Daoy (cell line): Measurements from ENCODE around the gene MMP24. TPM values are rescaled to one million over a fixed set of nuclear protein-coding genes. Genes with fewer than 3 reads are reported as not detected.
A peak's percentile ranks its signal among the peaks of the same experiment; 100 is the strongest.
"Not testable (repeated sequence)": the region's sequence is repeated elsewhere in the genome, so short reads cannot be mapped to it uniquely, and the experiment has no call there.

Experiments
- DNase-seq: peaks from one replicate; pipeline ENCODE4 v3.0.0-alpha.2; 2015; ENCODE audit warnings: low read depth
- total RNA-seq: library from RNA; depleted of rRNA; stranded (reverse); fragments of >200 nt; shearing (Covaris generic); gene quantifications from 2 replicates; pipeline ENCODE4 v1.2.3, GENCODE V29; 2014

The MMP24 gene
- total RNA-seq, 1 experiment from 2014 or later: 0.86 TPM

GRCh38 chr20:35257175-35257909 lies 30.9 kb downstream of the MMP24 start:
- no peak for DNase-seq

GRCh38 chr20:35260426-35260825 lies 33.9 kb downstream of the MMP24 start:
- DNase-seq: no peak

GRCh38 chr20:35262321-35262720 lies 35.8 kb downstream of the MMP24 start:
- DNase-seq: not testable (repeated sequence)

- DNase-seq: peak; percentile 80
Observed at GRCh38 chr20:35262731-35263531, 36.4 kb downstream of the MMP24 start.

- DNase-seq: no peak
Observed at GRCh38 chr20:35263532-35264341, 37.2 kb downstream of the MMP24 start.

GRCh38 chr20:35264755-35265154 lies 38.3 kb downstream of the MMP24 start:
- DNase-seq: no peak

- no peak for DNase-seq
Observed at GRCh38 chr20:35267092-35267491, 40.6 kb downstream of the MMP24 start.

- peak; percentile 74 for DNase-seq
Observed at GRCh38 chr20:35269055-35269781, 42.7 kb downstream of the MMP24 start.

GRCh38 chr20:35270021-35270902 lies 43.8 kb downstream of the MMP24 start:
- DNase-seq: no peak

GRCh38 chr20:35271073-35271882 lies 44.8 kb downstream of the MMP24 start:
- no peak for DNase-seq

GRCh38 chr20:35271904-35272303 lies 45.4 kb downstream of the MMP24 start:
- DNase-seq: peak; percentile 37

GRCh38 chr20:35273449-35274171 lies 47.1 kb downstream of the MMP24 start:
- no peak for DNase-seq

- no peak for DNase-seq
Observed at GRCh38 chr20:35274172-35275092, 47.9 kb downstream of the MMP24 start.

- no peak for DNase-seq
Observed at GRCh38 chr20:35275741-35276251, 49.3 kb downstream of the MMP24 start.

GRCh38 chr20:35276408-35276807 lies 49.9 kb downstream of the MMP24 start:
- no peak for DNase-seq

GRCh38 chr20:35277127-35277526 lies 50.6 kb downstream of the MMP24 start:
- no peak for DNase-seq

GRCh38 chr20:35277531-35278395 lies 51.3 kb downstream of the MMP24 start, which contains the start of gene MMP24OS:
MMP24OS (minus strand) TSS chr20:35278122; CDS start chr20:35277929, 193 bp downstream.
- peak; percentile 94 for DNase-seq
